GM08714 (cell line): ENCODE results near the gene SCN2B.

ENCODE experiments used
- H3K4me3 ChIP-seq: fragments of 200-500 bp; sonication (Bioruptor generic); 2 replicates; pipeline ENCODE4 v1.5.1; 2014; ENCODE audit warnings: mild to moderate bottlenecking, low read length, inconsistent platforms
- ZNF274 ChIP-seq: IDR thresholded peaks from 2 replicates; pipeline ENCODE4 v1.6.1; 2012; ENCODE audit warnings: mild to moderate bottlenecking, low read depth, low read length

SCN2B gene

DNA sequence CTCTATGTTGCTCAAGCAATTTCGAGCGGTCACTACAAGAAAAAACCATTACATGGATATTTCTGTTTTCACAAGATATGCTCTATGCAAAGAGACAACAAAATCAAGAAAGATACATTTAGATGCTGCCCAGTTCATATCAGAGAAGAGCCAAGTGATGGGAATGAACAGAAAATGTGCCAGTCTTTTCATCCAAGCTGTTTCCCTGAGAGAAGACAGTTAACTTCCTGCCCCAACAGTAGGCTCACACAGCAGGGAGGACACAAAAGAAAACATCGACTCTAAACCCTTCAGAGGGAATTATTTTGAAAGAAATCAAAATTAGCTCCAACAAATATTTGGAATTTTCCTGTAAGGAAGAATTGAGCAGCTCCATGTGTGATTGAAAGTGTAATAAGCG, 36.8 kb upstream of the SCN2B start:
- no peak overlapping the region for H3K4me3 ChIP-seq
- TF ChIP-seq ZNF274: no peak

DNA sequence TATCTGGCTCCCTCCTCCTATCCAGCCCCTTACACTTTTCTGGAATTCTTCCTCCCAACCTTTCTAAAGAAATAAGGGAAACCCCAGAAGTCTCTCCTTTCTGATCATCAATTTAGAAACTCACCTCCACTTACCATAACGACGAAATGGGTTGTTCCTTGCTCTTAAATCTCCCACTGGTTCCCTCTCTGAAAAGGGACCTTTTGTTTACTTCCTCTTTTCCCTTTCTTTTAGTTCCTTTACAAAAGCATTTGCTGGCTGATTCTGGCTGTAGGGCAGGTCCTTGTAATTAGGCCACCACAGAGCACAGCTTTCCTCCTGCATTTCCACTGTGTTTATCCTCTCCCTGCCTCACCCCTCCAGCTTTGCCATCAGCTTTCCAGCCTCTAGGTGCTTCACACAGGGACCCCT, 36.3 kb upstream of the SCN2B start:
- TF ChIP-seq ZNF274: no peak
- H3K4me3 ChIP-seq: no peak overlapping the region

DNA sequence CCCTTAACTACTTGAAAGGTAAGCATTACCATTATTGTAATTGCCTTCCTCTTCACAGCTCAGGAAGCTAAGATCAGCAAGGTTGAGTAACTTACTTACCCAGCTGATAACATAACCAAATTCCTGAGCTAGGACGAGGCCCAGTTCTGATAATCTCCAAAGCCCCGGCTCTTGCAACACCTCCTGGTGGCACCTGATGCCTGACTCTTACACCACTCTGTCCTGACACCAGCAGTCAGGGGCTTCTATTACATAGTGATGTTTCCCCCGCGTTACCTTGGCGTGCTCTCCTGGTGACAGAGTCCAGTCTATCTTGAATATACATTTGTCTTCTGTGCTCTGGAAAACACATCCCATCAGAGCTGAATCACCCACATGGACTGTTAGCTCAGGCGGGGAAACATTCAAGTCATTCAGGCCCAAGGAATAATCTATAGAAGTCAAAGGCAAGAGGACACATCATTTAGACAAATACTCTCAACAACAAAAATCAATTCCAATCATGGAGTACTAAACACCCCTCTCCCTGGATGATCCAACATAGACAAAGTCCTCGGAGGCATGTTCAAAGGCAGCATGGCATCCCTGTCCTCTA, 35.8 kb upstream of the SCN2B start:
- no peak overlapping the region for H3K4me3 ChIP-seq
- TF ChIP-seq ZNF274: no peak

DNA sequence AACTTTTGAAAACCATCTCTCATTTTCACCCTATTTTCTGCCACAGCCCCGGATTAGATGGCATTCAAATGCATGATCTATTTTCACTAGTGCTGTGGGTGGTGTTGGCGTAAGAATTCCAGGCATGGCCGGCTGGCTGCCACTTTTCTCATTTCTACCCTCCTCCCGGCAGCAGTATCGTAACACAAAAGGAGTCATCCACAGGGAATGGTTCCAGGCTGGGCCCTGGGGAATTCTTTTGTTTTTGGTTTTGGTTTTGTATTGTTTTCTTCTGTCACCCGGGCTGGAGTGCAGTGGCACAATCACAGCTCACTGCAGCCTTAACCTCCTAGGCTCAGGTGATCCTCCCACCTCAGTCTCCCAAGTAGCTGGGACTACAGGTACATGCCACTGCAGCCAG, 34.6 kb upstream of the SCN2B start:
- no peak for TF ChIP-seq ZNF274
- no peak overlapping the region for H3K4me3 ChIP-seq

DNA sequence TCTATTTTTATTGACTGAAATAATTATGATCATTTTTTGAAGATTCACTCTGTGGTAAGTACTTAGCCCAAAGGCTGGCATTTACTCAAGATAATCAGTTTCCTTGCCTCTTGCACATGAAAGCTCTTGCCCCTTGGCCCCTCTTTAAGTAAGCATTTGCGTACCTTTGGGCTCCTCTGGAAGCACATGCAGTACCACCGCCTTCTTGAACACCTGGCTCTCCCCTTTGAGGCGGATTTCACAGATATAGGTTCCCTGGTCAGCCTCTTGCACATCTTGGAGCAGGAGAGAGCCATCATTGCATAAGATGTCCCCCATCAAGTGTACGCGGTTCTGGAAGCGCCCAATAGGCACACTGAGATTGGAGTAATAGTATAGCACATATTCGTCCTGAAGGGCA, 33.9 kb upstream of the SCN2B start:
- TF ChIP-seq ZNF274: no peak

DNA sequence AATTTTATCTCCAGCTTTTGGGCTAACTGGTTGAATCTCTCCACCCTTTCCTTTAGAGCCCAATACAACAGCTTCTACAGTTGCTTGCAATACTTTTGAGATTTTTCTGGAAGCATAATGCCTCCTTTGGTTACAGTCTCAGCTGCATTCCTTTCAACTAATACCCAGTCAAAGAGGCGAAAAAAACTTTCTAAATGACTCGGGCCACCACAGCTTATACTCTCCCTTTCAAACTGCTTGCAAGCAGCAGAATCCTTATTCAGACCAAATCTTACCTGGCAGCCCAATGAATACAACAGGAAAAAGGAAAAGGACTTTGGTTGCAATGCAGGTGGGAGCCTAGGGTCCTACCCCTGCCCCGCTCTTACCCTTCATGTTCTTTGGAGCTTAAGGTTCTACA, 32.6 kb upstream of the SCN2B start:
- no peak overlapping the region for H3K4me3 ChIP-seq
- TF ChIP-seq ZNF274: no peak

More for the DNA sequence above, 33.9 kb upstream of the SCN2B start:
- H3K4me3 ChIP-seq: no peak overlapping the region

DNA sequence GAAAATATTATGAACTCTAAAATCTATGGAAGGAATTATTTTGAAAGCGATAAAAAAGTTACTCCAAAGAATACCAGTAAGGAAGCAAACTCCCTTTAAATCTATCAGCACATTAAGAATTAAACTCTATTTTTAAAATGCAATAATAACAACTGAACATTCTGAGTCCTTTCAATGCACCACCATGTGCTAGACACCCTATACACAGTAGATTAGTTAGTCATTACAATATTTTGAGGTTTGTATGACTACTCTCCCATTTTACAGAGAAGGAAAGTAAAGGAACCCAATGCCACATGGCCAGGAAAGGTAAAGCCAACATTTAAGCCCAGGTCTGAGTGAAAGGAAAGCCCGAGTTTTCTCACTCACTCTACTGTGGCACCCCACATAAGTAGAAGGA, 30.6 kb upstream of the SCN2B start:
- no peak overlapping the region for H3K4me3 ChIP-seq
- no peak for TF ChIP-seq ZNF274

DNA sequence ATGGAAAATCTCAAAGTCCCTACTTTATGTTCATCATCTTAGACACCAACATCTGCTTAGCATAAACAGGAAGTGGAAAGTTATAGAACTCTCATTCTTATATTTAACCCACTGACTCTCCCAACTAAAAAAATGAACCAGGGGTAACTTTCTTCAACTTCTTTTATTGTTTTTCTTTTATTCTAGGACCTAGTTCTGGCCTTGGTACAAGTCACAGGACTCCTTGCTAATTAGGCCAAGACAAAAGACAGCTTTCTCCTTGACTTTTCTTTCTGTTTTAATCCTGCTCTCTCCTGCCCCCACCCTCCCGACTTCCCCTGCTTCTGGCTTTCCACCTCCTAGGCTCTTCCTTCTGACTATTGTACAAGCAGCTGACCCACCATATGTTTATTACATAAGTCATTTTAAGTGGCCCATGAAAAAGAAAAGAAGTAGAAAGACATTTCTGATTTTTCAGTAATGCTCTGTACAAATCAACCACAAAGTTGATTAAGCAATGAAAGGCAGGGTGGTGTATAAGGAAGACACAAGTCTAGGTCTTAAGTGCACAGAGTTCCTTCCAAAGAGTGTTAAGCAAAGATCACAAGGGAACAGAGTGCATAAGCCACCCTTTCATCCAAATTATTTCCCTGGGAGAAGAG, 30.1 kb upstream of the SCN2B start:
- H3K4me3 ChIP-seq: no peak overlapping the region; the same call in 1 of the 2 replicates
- no peak for TF ChIP-seq ZNF274

DNA sequence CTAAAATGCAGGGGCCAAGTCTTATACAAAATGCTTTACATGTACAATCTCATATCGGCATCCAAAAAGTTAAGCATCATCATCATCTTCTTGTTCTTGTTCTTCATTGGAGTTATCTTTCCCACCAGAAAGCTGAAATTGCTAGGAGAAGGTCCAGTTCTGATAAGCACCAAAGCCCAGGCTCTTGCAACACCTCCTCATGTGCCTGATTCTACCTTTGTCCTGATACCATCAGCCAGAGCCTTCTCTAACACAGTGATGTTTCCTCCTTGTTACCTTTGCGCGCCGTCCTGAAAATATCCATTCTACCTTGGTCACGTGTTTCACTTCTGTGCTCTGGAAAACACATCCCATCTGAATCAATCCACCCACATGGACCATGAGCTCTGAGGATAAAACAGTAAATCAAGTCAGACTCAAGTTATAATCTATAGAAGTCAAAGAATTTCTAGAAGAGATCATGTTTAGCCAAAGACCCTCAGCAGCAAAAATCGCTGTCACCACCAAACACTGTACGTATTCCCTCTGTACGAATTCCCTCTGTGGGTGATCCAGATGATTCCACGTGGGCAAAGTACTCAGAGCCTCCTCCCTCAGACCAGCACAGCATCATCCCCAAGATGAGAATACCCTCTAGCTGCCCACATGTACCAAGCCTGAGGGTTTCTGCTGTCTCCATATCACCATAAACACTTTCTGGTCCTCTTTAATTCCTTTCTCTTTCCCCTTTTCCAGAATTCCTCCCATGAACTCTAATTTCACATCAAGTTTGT, 29.4 kb upstream of the SCN2B start:
- no peak overlapping the region for H3K4me3 ChIP-seq
- no peak for TF ChIP-seq ZNF274

DNA sequence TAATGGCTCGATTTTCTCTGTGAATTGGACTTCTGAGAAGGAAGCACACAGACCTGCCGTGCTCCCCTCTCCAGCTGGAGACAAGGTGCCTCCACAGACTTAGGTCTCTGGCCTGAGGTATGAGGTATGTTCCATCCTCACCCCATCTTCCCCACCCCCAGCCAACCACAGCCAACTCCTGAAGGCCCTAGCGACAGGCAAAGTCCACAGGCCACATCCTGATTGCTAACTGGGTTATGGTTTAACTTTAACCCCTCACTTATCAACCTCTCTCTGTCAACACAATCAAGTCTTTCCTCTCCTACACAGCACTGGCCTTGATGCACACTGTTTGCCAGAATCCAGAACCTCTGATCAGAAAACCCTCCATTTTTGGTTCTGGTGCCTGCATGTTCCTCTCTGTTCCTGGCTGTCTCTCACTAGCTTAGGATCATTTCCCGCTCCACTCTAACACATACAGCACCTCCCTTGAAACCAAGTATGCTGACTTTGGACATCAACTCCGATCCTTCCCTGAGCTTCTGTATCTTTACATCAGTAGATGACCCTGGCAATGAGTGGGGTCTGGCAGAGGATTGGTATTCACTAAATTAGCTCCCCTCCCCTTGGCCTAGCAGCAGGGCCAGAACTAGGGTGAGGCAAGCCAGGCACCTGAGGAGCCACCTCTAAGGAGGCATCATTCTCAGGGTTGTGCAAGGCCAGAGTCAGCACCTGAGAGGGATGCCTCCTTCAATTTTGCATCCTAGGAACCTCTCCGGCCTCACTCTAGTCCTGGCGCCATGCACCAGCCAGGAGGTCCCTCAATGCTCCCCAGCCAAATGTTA, 26.4 kb upstream of the SCN2B start:
- no peak overlapping the region; the same call in 1 of the 2 replicates for H3K4me3 ChIP-seq
- TF ChIP-seq ZNF274: no peak

DNA sequence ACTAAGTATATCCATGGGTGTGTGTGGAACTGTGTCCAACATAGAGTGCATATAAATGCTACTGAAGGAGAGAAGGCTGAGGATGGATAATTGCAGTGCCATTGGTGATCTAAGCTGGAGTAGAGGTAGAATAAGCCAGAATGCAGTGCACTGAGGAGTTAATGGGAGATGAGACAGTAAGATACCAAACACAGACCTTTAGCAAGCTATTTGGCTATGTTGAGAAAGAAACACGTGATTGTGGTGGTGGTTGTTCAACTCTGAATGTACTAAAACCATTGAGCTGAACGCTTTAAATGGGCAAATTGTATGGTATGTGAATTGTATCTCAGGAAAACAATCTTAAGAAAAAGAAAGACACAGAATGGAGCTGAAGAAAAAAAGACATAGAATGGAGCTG, 25.5 kb upstream of the SCN2B start:
- no peak for TF ChIP-seq ZNF274
- no peak overlapping the region for H3K4me3 ChIP-seq

DNA sequence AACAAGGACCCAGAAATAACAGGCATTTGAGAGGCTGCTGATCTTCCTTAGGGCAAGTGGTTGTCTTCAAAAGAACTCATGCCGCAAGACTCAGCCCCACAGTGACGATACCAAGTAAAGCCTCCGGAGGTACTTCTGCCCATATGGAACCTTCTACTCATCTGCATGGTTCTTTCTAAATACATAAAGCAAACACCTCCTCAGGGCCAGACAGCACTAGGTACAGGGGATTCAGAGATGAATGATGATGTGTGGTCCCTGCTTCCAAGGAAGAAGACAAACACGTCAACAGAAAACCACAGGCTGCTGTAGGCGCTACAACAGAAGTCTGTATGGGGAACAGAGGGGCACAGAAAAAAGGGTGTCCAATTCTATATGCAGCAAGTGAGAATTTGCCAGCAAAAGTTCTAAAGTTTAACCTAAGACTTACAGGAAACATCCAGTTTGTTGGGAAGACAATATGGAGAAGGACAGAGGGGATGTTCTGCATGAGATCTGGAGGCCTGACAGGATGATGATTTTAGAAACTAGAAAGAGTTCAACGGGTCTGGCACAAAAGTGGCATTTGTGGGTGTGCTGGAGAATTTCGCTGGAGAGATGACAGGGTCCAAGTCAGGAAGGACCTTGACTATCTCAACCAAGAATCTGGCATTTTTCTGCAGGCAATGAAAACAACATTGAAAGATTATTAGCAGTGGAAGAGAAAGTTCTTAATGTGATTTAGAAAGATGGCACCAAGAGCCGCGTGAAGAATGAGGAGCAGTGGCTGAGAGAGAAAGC, 24.7 kb upstream of the SCN2B start:
- no peak for TF ChIP-seq ZNF274
- H3K4me3 ChIP-seq: no peak overlapping the region

DNA sequence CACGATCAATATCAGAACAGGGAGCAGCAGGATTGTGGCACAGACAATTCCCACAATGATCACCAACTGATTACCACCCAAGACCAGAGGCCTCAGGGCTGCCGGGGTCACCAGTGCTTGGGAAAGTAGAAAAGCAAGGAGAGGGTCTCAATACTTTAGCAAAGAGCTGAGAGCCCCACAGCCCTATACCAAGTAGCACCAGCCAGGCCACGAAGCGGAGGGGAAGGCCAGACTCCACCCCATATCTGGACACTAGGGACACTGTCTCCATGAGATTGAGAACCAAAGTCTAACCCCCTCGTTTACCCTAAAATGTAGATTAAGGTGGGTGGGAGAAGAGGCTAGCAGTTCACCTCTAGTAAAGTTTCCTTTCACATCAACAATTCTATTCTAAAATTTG, 24.1 kb upstream of the SCN2B start:
- no peak for TF ChIP-seq ZNF274
- no peak overlapping the region for H3K4me3 ChIP-seq

DNA sequence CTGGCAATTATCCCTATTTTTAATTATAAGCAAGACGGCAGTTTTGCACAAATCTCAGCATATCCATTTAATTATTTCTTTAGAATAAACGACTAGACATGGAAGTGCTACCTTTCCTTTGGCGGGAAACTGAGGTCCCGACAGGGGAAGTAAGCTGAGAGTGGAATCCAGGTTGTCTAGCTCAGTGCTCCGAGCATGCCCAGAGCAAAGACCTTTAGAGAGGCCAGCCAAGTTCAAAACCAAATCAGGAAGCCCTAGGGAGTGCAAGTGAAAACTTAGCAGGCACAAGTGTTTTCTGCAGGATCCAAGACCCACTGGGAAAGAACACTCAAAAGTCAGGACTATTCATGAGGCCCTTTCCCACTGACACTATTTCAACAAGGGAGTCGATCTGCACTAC, 22.7 kb upstream of the SCN2B start:
- no peak for TF ChIP-seq ZNF274
- no peak overlapping the region for H3K4me3 ChIP-seq
